Measurements from ENCODE around the gene KIDINS220. TPM values are rescaled to one million over a fixed set of nuclear protein-coding genes. Genes with fewer than 3 reads are reported as not detected.
A peak's percentile ranks its signal among the peaks of the same experiment; 100 is the strongest.

KIDINS220 gene
- total and polyA plus RNA-seq, 9 of the 15 experiments (the other 6 are each of a cell fraction or from before 2014, with no cell fraction given), result 15.2 to 48.0 (median 34.4) TPM

DNA sequence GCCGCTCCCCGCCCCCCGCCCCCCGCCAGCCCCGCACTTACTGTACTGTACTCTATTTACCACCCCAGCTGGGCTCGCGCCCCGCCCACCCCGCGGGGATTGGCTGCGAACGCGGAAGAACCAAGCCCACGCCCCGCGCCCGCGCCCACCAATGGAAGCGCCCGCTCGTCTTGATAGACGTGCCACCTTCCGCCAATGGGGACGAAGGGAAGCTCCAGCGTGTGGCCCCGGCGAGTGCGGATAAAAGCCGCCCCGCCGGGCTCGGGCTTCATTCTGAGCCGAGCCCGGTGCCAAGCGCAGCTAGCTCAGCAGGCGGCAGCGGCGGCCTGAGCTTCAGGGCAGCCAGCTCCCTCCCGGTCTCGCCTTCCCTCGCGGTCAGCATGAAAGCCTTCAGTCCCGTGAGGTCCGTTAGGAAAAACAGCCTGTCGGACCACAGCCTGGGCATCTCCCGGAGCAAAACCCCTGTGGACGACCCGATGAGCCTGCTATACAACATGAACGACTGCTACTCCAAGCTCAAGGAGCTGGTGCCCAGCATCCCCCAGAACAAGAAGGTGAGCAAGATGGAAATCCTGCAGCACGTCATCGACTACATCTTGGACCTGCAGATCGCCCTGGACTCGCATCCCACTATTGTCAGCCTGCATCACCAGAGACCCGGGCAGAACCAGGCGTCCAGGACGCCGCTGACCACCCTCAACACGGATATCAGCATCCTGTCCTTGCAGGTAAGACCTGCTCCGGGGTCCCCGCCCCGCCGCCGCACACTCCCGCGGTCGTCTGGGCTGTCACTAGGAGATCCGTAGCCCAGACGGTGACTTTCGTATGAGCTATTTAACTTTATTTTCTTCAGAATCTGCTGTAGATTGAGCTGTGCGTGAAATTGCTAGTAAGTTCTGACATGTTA is 155.4 kb downstream of the KIDINS220 start, which contains the start of gene ID2 (continued):
- TF ChIP-seq, protein P1, sequence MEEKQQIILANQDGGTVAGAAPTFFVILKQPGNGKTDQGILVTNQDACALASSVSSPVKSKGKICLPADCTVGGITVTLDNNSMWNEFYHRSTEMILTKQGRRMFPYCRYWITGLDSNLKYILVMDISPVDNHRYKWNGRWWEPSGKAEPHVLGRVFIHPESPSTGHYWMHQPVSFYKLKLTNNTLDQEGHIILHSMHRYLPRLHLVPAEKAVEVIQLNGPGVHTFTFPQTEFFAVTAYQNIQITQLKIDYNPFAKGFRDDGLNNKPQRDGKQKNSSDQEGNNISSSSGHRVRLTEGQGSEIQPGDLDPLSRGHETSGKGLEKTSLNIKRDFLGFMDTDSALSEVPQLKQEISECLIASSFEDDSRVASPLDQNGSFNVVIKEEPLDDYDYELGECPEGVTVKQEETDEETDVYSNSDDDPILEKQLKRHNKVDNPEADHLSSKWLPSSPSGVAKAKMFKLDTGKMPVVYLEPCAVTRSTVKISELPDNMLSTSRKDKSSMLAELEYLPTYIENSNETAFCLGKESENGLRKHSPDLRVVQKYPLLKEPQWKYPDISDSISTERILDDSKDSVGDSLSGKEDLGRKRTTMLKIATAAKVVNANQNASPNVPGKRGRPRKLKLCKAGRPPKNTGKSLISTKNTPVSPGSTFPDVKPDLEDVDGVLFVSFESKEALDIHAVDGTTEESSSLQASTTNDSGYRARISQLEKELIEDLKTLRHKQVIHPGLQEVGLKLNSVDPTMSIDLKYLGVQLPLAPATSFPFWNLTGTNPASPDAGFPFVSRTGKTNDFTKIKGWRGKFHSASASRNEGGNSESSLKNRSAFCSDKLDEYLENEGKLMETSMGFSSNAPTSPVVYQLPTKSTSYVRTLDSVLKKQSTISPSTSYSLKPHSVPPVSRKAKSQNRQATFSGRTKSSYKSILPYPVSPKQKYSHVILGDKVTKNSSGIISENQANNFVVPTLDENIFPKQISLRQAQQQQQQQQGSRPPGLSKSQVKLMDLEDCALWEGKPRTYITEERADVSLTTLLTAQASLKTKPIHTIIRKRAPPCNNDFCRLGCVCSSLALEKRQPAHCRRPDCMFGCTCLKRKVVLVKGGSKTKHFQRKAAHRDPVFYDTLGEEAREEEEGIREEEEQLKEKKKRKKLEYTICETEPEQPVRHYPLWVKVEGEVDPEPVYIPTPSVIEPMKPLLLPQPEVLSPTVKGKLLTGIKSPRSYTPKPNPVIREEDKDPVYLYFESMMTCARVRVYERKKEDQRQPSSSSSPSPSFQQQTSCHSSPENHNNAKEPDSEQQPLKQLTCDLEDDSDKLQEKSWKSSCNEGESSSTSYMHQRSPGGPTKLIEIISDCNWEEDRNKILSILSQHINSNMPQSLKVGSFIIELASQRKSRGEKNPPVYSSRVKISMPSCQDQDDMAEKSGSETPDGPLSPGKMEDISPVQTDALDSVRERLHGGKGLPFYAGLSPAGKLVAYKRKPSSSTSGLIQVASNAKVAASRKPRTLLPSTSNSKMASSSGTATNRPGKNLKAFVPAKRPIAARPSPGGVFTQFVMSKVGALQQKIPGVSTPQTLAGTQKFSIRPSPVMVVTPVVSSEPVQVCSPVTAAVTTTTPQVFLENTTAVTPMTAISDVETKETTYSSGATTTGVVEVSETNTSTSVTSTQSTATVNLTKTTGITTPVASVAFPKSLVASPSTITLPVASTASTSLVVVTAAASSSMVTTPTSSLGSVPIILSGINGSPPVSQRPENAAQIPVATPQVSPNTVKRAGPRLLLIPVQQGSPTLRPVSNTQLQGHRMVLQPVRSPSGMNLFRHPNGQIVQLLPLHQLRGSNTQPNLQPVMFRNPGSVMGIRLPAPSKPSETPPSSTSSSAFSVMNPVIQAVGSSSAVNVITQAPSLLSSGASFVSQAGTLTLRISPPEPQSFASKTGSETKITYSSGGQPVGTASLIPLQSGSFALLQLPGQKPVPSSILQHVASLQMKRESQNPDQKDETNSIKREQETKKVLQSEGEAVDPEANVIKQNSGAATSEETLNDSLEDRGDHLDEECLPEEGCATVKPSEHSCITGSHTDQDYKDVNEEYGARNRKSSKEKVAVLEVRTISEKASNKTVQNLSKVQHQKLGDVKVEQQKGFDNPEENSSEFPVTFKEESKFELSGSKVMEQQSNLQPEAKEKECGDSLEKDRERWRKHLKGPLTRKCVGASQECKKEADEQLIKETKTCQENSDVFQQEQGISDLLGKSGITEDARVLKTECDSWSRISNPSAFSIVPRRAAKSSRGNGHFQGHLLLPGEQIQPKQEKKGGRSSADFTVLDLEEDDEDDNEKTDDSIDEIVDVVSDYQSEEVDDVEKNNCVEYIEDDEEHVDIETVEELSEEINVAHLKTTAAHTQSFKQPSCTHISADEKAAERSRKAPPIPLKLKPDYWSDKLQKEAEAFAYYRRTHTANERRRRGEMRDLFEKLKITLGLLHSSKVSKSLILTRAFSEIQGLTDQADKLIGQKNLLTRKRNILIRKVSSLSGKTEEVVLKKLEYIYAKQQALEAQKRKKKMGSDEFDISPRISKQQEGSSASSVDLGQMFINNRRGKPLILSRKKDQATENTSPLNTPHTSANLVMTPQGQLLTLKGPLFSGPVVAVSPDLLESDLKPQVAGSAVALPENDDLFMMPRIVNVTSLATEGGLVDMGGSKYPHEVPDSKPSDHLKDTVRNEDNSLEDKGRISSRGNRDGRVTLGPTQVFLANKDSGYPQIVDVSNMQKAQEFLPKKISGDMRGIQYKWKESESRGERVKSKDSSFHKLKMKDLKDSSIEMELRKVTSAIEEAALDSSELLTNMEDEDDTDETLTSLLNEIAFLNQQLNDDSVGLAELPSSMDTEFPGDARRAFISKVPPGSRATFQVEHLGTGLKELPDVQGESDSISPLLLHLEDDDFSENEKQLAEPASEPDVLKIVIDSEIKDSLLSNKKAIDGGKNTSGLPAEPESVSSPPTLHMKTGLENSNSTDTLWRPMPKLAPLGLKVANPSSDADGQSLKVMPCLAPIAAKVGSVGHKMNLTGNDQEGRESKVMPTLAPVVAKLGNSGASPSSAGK (IDR thresholded peaks at IDR 0.05), result no peak
- TF ChIP-seq, protein P2, sequence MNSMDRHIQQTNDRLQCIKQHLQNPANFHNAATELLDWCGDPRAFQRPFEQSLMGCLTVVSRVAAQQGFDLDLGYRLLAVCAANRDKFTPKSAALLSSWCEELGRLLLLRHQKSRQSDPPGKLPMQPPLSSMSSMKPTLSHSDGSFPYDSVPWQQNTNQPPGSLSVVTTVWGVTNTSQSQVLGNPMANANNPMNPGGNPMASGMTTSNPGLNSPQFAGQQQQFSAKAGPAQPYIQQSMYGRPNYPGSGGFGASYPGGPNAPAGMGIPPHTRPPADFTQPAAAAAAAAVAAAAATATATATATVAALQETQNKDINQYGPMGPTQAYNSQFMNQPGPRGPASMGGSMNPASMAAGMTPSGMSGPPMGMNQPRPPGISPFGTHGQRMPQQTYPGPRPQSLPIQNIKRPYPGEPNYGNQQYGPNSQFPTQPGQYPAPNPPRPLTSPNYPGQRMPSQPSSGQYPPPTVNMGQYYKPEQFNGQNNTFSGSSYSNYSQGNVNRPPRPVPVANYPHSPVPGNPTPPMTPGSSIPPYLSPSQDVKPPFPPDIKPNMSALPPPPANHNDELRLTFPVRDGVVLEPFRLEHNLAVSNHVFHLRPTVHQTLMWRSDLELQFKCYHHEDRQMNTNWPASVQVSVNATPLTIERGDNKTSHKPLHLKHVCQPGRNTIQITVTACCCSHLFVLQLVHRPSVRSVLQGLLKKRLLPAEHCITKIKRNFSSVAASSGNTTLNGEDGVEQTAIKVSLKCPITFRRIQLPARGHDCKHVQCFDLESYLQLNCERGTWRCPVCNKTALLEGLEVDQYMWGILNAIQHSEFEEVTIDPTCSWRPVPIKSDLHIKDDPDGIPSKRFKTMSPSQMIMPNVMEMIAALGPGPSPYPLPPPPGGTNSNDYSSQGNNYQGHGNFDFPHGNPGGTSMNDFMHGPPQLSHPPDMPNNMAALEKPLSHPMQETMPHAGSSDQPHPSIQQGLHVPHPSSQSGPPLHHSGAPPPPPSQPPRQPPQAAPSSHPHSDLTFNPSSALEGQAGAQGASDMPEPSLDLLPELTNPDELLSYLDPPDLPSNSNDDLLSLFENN (IDR thresholded peaks at IDR 0.05; ENCODE audit: low read depth in 2 of 2, low read length in 2 of 2), result peak in 1 of 2 experiments; percentile 80; a peak in 1 of 4 replicates
- TF ChIP-seq RBM39 (optimal IDR thresholded peaks at IDR 0.05; ENCODE audit: low read depth, low read length), result no peak
- TF ChIP-seq NR2C2 (CRISPR knock-in tag; IDR thresholded peaks at IDR 0.05), result no peak
- no peak for TF ChIP-seq NR2C2 (tag; IDR thresholded peaks at IDR 0.05)
- no peak for TF ChIP-seq THRAP3 (IDR thresholded peaks at IDR 0.05; ENCODE audit: borderline replicate concordance)
- TF ChIP-seq, protein P3, sequence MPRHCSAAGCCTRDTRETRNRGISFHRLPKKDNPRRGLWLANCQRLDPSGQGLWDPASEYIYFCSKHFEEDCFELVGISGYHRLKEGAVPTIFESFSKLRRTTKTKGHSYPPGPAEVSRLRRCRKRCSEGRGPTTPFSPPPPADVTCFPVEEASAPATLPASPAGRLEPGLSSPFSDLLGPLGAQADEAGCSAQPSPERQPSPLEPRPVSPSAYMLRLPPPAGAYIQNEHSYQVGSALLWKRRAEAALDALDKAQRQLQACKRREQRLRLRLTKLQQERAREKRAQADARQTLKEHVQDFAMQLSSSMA (CRISPR knock-in tag; IDR thresholded peaks at IDR 0.05), result 0 out of 2 replicates have a peak, but pooled peaks have one; percentile 65
- TF ChIP-seq, protein P4, sequence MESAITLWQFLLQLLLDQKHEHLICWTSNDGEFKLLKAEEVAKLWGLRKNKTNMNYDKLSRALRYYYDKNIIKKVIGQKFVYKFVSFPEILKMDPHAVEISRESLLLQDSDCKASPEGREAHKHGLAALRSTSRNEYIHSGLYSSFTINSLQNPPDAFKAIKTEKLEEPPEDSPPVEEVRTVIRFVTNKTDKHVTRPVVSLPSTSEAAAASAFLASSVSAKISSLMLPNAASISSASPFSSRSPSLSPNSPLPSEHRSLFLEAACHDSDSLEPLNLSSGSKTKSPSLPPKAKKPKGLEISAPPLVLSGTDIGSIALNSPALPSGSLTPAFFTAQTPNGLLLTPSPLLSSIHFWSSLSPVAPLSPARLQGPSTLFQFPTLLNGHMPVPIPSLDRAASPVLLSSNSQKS (CRISPR knock-in tag; IDR thresholded peaks at IDR 0.05), result no peak

Data from K562 (cell line).